HEK293 (cell line): Measurements from ENCODE around the gene EVI5L.

Source experiments
- BCL11B ChIP-seq: fragments of 450-650 bp; formaldehyde crosslinking; IDR thresholded peaks from 2 replicates; pipeline ENCODE4 v1.5.1; 2016; ENCODE audit warnings: low read depth, missing biosample characterization, missing genetic modification characterization
- ZBTB7A ChIP-seq: fragments of 450-650 bp; formaldehyde crosslinking; IDR thresholded peaks from 2 replicates; pipeline ENCODE4 v1.5.1; 2016; ENCODE audit warnings: low read depth, missing biosample characterization, missing genetic modification characterization
- ZFP41 ChIP-seq: fragments of 450-650 bp; formaldehyde crosslinking; IDR thresholded peaks from 2 replicates; pipeline ENCODE4 v1.5.1; 2016; ENCODE audit warnings: missing biosample characterization, missing genetic modification characterization, borderline replicate concordance
- ZNF174 ChIP-seq: fragments of 450-650 bp; formaldehyde crosslinking; IDR thresholded peaks from 2 replicates; pipeline ENCODE4 v1.5.0; 2017; ENCODE audit warnings: missing biosample characterization, mild to moderate bottlenecking, missing genetic modification characterization
- ZNF48 ChIP-seq: fragments of 450-650 bp; formaldehyde crosslinking; IDR thresholded peaks from 2 replicates; pipeline ENCODE4 v1.5.1; 2016; ENCODE audit warnings: missing biosample characterization, missing genetic modification characterization
- TF ChIP-seq, protein P1 (sequence below): fragments of 450-650 bp; formaldehyde crosslinking; conservative IDR thresholded peaks from 2 replicates; pipeline ENCODE4 v1.5.1; 2016; ENCODE audit warnings: low read depth, missing biosample characterization, missing genetic modification characterization
- TF ChIP-seq, protein P2 (sequence below): fragments of 450-650 bp; formaldehyde crosslinking; IDR thresholded peaks from 2 replicates; pipeline ENCODE4 v1.5.1; 2016; ENCODE audit warnings: missing biosample characterization, missing genetic modification characterization

DNA sequence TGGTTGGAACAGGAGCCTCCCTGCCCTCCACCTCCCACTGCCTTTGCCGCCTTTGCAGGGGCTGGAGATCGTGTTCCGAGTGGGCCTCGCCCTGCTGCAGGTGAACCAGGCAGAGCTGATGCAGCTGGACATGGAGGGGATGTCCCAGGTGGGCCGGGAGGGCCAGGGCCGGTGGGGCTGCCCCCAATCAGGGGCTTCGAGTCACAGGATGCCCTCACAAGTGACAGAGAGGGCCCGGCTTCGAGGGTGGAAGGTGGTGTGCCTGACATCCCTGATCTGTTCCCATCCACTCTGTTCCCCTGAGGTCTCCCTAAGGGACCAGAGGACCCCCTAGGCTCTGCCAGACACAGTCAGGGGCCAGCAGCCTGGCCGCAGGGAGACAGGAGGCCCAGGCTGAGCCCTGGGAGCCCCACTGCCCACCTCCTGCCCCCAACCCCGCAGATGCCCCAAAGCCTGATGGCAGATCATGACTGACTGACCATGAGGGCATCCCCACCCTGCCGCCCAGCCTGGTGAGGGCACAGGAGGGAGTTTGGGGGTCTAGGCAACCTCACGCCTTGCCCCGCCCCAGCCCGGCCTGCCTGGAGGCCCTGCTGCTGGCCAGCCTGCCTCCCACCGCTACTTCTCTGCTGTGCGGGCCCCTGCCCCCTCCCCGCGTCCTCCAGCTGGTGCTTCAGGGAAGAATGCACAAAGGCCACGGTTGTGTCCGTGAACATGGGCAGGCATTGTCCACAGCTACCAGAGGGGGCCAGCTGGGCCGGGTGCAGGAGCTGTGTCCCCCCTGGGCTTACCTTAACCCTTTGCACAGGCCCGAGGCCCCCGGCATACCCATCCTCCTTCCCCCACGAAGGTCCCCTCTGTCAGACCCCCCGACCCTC is 21.8 kb downstream of the EVI5L start:
- no peak for TF ChIP-seq ZBTB7A (tag by site-specific recombination)
- TF ChIP-seq, protein P1, sequence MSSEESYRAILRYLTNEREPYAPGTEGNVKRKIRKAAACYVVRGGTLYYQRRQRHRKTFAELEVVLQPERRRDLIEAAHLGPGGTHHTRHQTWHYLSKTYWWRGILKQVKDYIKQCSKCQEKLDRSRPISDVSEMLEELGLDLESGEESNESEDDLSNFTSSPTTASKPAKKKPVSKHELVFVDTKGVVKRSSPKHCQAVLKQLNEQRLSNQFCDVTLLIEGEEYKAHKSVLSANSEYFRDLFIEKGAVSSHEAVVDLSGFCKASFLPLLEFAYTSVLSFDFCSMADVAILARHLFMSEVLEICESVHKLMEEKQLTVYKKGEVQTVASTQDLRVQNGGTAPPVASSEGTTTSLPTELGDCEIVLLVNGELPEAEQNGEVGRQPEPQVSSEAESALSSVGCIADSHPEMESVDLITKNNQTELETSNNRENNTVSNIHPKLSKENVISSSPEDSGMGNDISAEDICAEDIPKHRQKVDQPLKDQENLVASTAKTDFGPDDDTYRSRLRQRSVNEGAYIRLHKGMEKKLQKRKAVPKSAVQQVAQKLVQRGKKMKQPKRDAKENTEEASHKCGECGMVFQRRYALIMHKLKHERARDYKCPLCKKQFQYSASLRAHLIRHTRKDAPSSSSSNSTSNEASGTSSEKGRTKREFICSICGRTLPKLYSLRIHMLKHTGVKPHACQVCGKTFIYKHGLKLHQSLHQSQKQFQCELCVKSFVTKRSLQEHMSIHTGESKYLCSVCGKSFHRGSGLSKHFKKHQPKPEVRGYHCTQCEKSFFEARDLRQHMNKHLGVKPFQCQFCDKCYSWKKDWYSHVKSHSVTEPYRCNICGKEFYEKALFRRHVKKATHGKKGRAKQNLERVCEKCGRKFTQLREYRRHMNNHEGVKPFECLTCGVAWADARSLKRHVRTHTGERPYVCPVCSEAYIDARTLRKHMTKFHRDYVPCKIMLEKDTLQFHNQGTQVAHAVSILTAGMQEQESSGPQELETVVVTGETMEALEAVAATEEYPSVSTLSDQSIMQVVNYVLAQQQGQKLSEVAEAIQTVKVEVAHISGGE = no peak
- TF ChIP-seq, protein P2, sequence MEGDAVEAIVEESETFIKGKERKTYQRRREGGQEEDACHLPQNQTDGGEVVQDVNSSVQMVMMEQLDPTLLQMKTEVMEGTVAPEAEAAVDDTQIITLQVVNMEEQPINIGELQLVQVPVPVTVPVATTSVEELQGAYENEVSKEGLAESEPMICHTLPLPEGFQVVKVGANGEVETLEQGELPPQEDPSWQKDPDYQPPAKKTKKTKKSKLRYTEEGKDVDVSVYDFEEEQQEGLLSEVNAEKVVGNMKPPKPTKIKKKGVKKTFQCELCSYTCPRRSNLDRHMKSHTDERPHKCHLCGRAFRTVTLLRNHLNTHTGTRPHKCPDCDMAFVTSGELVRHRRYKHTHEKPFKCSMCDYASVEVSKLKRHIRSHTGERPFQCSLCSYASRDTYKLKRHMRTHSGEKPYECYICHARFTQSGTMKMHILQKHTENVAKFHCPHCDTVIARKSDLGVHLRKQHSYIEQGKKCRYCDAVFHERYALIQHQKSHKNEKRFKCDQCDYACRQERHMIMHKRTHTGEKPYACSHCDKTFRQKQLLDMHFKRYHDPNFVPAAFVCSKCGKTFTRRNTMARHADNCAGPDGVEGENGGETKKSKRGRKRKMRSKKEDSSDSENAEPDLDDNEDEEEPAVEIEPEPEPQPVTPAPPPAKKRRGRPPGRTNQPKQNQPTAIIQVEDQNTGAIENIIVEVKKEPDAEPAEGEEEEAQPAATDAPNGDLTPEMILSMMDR (tag by site-specific recombination) = no peak
- no peak for TF ChIP-seq ZNF174 (tag by site-specific recombination)
- TF ChIP-seq BCL11B (tag by site-specific recombination) = no peak
- no peak for TF ChIP-seq ZFP41 (tag by site-specific recombination)
- TF ChIP-seq ZNF48 (tag by site-specific recombination) = no peak
